IMR-90 (cell line): ENCODE results near the gene PRSS50. TPM values are rescaled to one million over a fixed set of nuclear protein-coding genes. Genes with fewer than 3 reads are reported as not detected.

Experiments used
- ATAC-seq: fragments of 200-7000 bp; cut with Tn5 transposase; 2 replicates; pipeline ENCODE4 v1.9.1; 2020; ENCODE audit warnings: low read depth, mild to moderate bottlenecking, moderate library complexity
- BruUV-seq: library from RNA; stranded (reverse); fragments of 400-500 nt; replicated peaks from 2 replicates; lab custom pipeline; 2021; lab: Mats Ljungman, UMichigan
- CTCF ChIA-PET: fragments of 300-600 bp; formaldehyde crosslinking; extraction: SDS; loops from one replicate; lab custom pipeline; 2021; ENCODE audit warnings: antibody characterized with exemption; lab: Yijun Ruan, JAX
- POLR2A ChIA-PET: fragments of 300-600 bp; sonication (Branson Sonifier 250); formaldehyde crosslinking; loops from one replicate; lab custom pipeline; 2022; ENCODE audit warnings: antibody characterized with exemption; ENCODE audit not compliant: unreplicated experiment; lab: Charles Lee
- DNase-seq: peaks from one replicate; pipeline ENCODE4 v3.0.0; 2013
- H2AFZ ChIP-seq: replicated peaks from 2 replicates; pipeline ENCODE3; 2013; ENCODE audit warnings: low read length, mild to moderate bottlenecking; ENCODE audit not compliant: poor library complexity
- H2AK5ac ChIP-seq: 2 replicates; pipeline ENCODE4 v1.6.1; 2013; ENCODE audit warnings: low read depth, low read length, inconsistent platforms
- H2AK9ac ChIP-seq: replicated peaks from 2 replicates; pipeline ENCODE3; 2013; ENCODE audit warnings: mild to moderate bottlenecking, low read depth, low read length, moderate library complexity; ENCODE audit not compliant: poor library complexity
- H2BK120ac ChIP-seq: 2 replicates; pipeline ENCODE4 v1.6.1; 2013; ENCODE audit warnings: low read depth, low read length, inconsistent platforms
- H2BK15ac ChIP-seq: 3 replicates; pipeline ENCODE4 v1.6.1; 2013; ENCODE audit warnings: low read depth, low read length, inconsistent platforms
- H2BK20ac ChIP-seq: 2 replicates; pipeline ENCODE4 v1.6.1; 2013; ENCODE audit warnings: low read depth, mild to moderate bottlenecking, inconsistent platforms, low read length, moderate library complexity
- H2BK5ac ChIP-seq: 2 replicates; pipeline ENCODE4 v1.6.1; 2013; ENCODE audit warnings: mild to moderate bottlenecking, low read depth, low read length, inconsistent platforms; ENCODE audit not compliant: poor library complexity, severe bottlenecking
- H3K14ac ChIP-seq: replicated peaks from 2 replicates; pipeline ENCODE4 v1.6.1; 2013; ENCODE audit warnings: low read depth, low read length, inconsistent platforms
- H3K18ac ChIP-seq: 2 replicates; pipeline ENCODE4 v1.6.1; 2013; ENCODE audit warnings: low read depth, low read length, control low read depth
- H3K23ac ChIP-seq: 2 replicates; pipeline ENCODE4 v1.6.1; 2013; ENCODE audit warnings: low read depth, low read length, inconsistent platforms
- H3K27ac ChIP-seq: 2 replicates; pipeline ENCODE4 v1.5.1; 2013; ENCODE audit warnings: mild to moderate bottlenecking, control low read depth, low read length; ENCODE audit not compliant: insufficient read depth
- H3K27me3 ChIP-seq: 2 replicates; pipeline ENCODE4 v1.6.1; 2013; ENCODE audit warnings: low read length; ENCODE audit not compliant: control insufficient read depth, insufficient read depth
- H3K36me3 ChIP-seq: 2 replicates; pipeline ENCODE4 v1.6.1; 2013; ENCODE audit warnings: low read length, mixed read lengths; ENCODE audit not compliant: control insufficient read depth, insufficient read depth
- H3K4ac ChIP-seq: 2 replicates; pipeline ENCODE4 v1.6.1; 2013; ENCODE audit warnings: low read depth, low read length, inconsistent platforms
- H3K4me1 ChIP-seq: 2 replicates; pipeline ENCODE4 v1.6.1; 2013; ENCODE audit warnings: low read length, mixed read lengths; ENCODE audit not compliant: control insufficient read depth, insufficient read depth
- H3K4me2 ChIP-seq: 2 replicates; pipeline ENCODE4 v1.6.1; 2013; ENCODE audit warnings: low read depth, mild to moderate bottlenecking, control low read depth, low read length, moderate library complexity
- H3K4me3 ChIP-seq: 2 replicates; pipeline ENCODE4 v1.5.1; 2013; ENCODE audit warnings: low read depth, mild to moderate bottlenecking, control low read depth, low read length, moderate library complexity; ENCODE audit not compliant: insufficient read depth
- H3K56ac ChIP-seq: 2 replicates; pipeline ENCODE4 v1.6.1; 2013; ENCODE audit warnings: low read length, inconsistent platforms; ENCODE audit not compliant: insufficient read depth; ENCODE audit errors: extremely low read depth
- H3K79me1 ChIP-seq, 2 experiments: 2 replicates each; pipeline ENCODE4 v1.6.1; 2013; ENCODE audit warnings: low read length in 2 of 2, inconsistent platforms in 1 of 2, low read depth in 1 of 2
- H3K9ac ChIP-seq: 2 replicates; pipeline ENCODE4 v1.6.1; 2013; ENCODE audit warnings: low read depth, low read length, control low read depth
- H3K9me1 ChIP-seq: 2 replicates; pipeline ENCODE4 v1.6.1; 2013; ENCODE audit warnings: low read length, inconsistent platforms; ENCODE audit not compliant: insufficient read depth
- H3K9me3 ChIP-seq: 2 replicates; pipeline ENCODE4 v1.6.1; 2013; ENCODE audit warnings: low read length; ENCODE audit not compliant: control insufficient read depth, insufficient read depth
- H4K20me1 ChIP-seq: 2 replicates; pipeline ENCODE4 v1.6.1; 2013; ENCODE audit warnings: low read length, inconsistent platforms; ENCODE audit not compliant: insufficient read depth
- H4K5ac ChIP-seq: 2 replicates; pipeline ENCODE4 v1.6.1; 2013; ENCODE audit warnings: mild to moderate bottlenecking, low read depth, low read length, control low read depth
- H4K8ac ChIP-seq, 2 experiments: 2 replicates each; pipeline ENCODE4 v1.6.1; 2013; ENCODE audit warnings: low read depth in 2 of 2, low read length in 2 of 2, control low read depth in 1 of 2, inconsistent platforms in 1 of 2
- H4K91ac ChIP-seq: 2 replicates; pipeline ENCODE4 v1.6.1; 2013; ENCODE audit warnings: low read depth, low read length, inconsistent platforms; ENCODE audit not compliant: insufficient read depth
- BHLHE40 ChIP-seq: fragments of 150-350 bp; IDR thresholded peaks from 2 replicates; pipeline ENCODE4 v1.6.1; 2016; ENCODE audit warnings: mild to moderate bottlenecking, low read depth, low read length
- CEBPB ChIP-seq: IDR thresholded peaks from 2 replicates; pipeline ENCODE4 v1.6.1; 2012; ENCODE audit warnings: low read depth, low read length, improper control_type of control experiment
- CHD1 ChIP-seq: IDR thresholded peaks from 2 replicates; pipeline ENCODE4 v1.6.1; 2012; ENCODE audit warnings: low read depth, low read length, improper control_type of control experiment
- FOS ChIP-seq: fragments of 150-350 bp; IDR thresholded peaks from 2 replicates; pipeline ENCODE4 v1.6.1; 2016; ENCODE audit warnings: low read depth, low read length
- MAFK ChIP-seq: IDR thresholded peaks from 2 replicates; pipeline ENCODE4 v1.6.1; 2012; ENCODE audit warnings: low read depth, low read length, improper control_type of control experiment
- MAZ ChIP-seq: IDR thresholded peaks from 2 replicates; pipeline ENCODE4 v1.6.1; 2012; ENCODE audit warnings: low read depth, mild to moderate bottlenecking, low read length, improper control_type of control experiment, moderate library complexity, borderline replicate concordance
- MXI1 ChIP-seq: IDR thresholded peaks from 2 replicates; pipeline ENCODE4 v1.6.1; 2012; ENCODE audit warnings: low read depth, mild to moderate bottlenecking, low read length, moderate library complexity, borderline replicate concordance
- NFE2L2 ChIP-seq: fragments of 150-350 bp; IDR thresholded peaks from 2 replicates; pipeline ENCODE4 v1.6.1; 2016; ENCODE audit warnings: low read depth, mild to moderate bottlenecking, low read length
- POLR2A ChIP-seq: IDR thresholded peaks from 2 replicates; pipeline ENCODE4 v1.6.1; 2012; ENCODE audit warnings: mild to moderate bottlenecking, low read depth, low read length
- RAD21 ChIP-seq: IDR thresholded peaks from 2 replicates; pipeline ENCODE4 v1.6.1; 2012; ENCODE audit warnings: low read length, improper control_type of control experiment
- RCOR1 ChIP-seq: IDR thresholded peaks from 2 replicates; pipeline ENCODE4 v1.6.1; 2012; ENCODE audit warnings: mild to moderate bottlenecking, low read length, improper control_type of control experiment; ENCODE audit not compliant: insufficient replicate concordance
- RFX5 ChIP-seq: IDR thresholded peaks from 2 replicates; pipeline ENCODE4 v1.8.0; 2012; ENCODE audit warnings: low read depth, mild to moderate bottlenecking, low read length, moderate library complexity
- SMC3 ChIP-seq: fragments of 150-350 bp; IDR thresholded peaks from 2 replicates; pipeline ENCODE4 v1.6.1; 2016; ENCODE audit warnings: low read depth, mild to moderate bottlenecking, antibody characterized with exemption, low read length, moderate library complexity
- USF2 ChIP-seq: fragments of 150-350 bp; IDR thresholded peaks from 2 replicates; pipeline ENCODE4 v1.6.1; 2017; ENCODE audit warnings: mild to moderate bottlenecking, antibody characterized with exemption, low read length, low read depth
- WGBS, 2 experiments: methylation state at CpG; one replicate each; pipeline versions ENCODE4 v1.1.5 to v1.1.7; 2013; ENCODE audit warnings: missing lambda C conversion rate in 2 of 2; ENCODE audit not compliant: insufficient read length in 1 of 2; ENCODE audit errors: extremely low coverage in 2 of 2; 5-methylcytosine and 5-hydroxymethylcytosine counted together
- dilution Hi-C: fragments of 300-500 bp; cut with HindIII; formaldehyde crosslinking; loops from one replicate; pipeline ENCODE4 v1.14.3; 2018; ENCODE audit warnings: low sequenced_read_pairs; ENCODE audit not compliant: unreplicated experiment
- in situ Hi-C: fragments of 300-500 bp; cut with MboI; formaldehyde crosslinking; loops from 3 replicates; pipeline ENCODE4 v1.14.3; 2019; ENCODE audit warnings: low sequenced_read_pairs, inconsistent platforms, mixed read lengths
- intact Hi-C: fragments of 100-400 bp; cut with micrococcal nuclease; formaldehyde crosslinking; loops from 2 replicates; pipeline ENCODE4 v1.10.0; 2022
- polyA plus RNA-seq, 3 experiments: library from polyadenylated mRNA; depleted of rRNA; stranded (reverse); fragments of >200 nt; gene quantifications; 2 replicates each; pipeline ENCODE4 v1.2.3, GENCODE V29; 2012; ENCODE audit warnings: low replicate concordance in 1 of 3
- total RNA-seq: library from RNA; depleted of rRNA; stranded (reverse); fragments of >200 nt; gene quantifications from 2 replicates; pipeline ENCODE4 v1.2.3, GENCODE V29; 2012
- TF ChIP-seq, protein P1 (sequence below): conservative IDR thresholded peaks from 2 replicates; pipeline ENCODE4 v1.5.1; 2012; ENCODE audit warnings: mild to moderate bottlenecking, low read depth, low read length, improper control_type of control experiment
- TF ChIP-seq, protein P2 (sequence below): fragments of 150-350 bp; IDR thresholded peaks from 2 replicates; pipeline ENCODE4 v1.6.1; 2016; ENCODE audit warnings: low read depth, mild to moderate bottlenecking, low read length, moderate library complexity, borderline replicate concordance

The PRSS50 gene
- total and polyA plus RNA-seq, 2 of the 4 experiments (the other 2 are of a cell fraction), result not detected

DNA sequence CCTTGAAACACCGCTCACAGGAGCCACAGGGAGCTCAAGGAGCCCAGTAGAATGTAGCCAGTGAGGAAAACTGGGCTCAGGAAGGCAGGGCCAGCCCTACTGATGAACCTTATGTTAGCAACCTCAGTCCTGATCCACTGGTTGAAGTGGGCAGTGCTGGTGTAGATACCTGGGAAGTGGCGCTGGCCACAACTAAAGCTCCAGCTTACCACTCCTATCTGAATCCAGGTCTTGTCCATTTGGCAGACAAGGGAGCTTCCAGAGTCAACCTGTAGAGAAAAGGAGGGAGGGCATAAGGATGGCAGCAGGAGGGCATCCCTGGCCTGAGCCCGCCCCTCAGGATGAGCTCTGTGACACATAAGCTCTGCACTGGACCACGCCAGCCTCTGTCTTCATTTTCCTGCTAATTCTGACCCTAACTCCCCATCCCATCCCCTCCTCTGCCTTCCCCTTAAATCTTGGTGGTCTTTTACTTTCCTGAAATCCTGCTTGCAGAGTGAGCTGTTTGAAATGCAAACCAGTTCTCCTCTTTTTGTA is 2.1 kb upstream of the PRSS50 start:
- H3K4me1 ChIP-seq, result no peaks in the 10 kb centered on the region
- H2AFZ ChIP-seq, result no peak overlapping the region
- no peak overlapping the region for H3K4me3 ChIP-seq
- no peak overlapping the region for H2AK5ac ChIP-seq
- intact Hi-C loops (no loop called here), in situ Hi-C loops (loop anchor here (25.0 kb wide), 1 partner anchor 642 kb away; no protein-coding TSS in a partner anchor), dilution Hi-C loops (no loop called here)
- no peak overlapping the region for H2BK20ac ChIP-seq
- no peak overlapping the region for H4K91ac ChIP-seq
- H3K4me2 ChIP-seq, result no peak overlapping the region
- H3K36me3 ChIP-seq, result no peaks in the 10 kb centered on the region
- no TSS peak for BruUV-seq
- DNase-seq, result no peak
- H3K23ac ChIP-seq, result no peak overlapping the region
- CTCF ChIA-PET, result interaction anchor here (1.6 kb wide), 1 partner anchor 231 kb away, joined by 4 read pairs; no protein-coding TSS in a partner anchor
- no peak overlapping the region for H3K4ac ChIP-seq
- ATAC-seq, result no peak
- H2BK120ac ChIP-seq, result no peak overlapping the region
- no peak overlapping the region for H3K9ac ChIP-seq
- H4K20me1 ChIP-seq, result no peaks in the 10 kb centered on the region
- no peak overlapping the region for H3K27ac ChIP-seq
- no peak overlapping the region for H3K14ac ChIP-seq
- H3K9me3 ChIP-seq, result no peaks in the 10 kb centered on the region
- no peaks in the 10 kb centered on the region for H3K79me1 ChIP-seq
- no peak overlapping the region for H2AK9ac ChIP-seq
- H3K9me1 ChIP-seq, result no peaks in the 10 kb centered on the region
- H3K56ac ChIP-seq, result no peak overlapping the region
- peaks cover 45% of the 10 kb centered on the region for H3K27me3 ChIP-seq
- H2BK5ac ChIP-seq, result no peak overlapping the region
- no peak overlapping the region for H4K8ac ChIP-seq
- no peak overlapping the region for H4K5ac ChIP-seq
- POLR2A ChIA-PET, result no interaction called here
- no peak overlapping the region for H2BK15ac ChIP-seq
- H3K18ac ChIP-seq, result no peak overlapping the region
- TF ChIP-seq, protein P1, sequence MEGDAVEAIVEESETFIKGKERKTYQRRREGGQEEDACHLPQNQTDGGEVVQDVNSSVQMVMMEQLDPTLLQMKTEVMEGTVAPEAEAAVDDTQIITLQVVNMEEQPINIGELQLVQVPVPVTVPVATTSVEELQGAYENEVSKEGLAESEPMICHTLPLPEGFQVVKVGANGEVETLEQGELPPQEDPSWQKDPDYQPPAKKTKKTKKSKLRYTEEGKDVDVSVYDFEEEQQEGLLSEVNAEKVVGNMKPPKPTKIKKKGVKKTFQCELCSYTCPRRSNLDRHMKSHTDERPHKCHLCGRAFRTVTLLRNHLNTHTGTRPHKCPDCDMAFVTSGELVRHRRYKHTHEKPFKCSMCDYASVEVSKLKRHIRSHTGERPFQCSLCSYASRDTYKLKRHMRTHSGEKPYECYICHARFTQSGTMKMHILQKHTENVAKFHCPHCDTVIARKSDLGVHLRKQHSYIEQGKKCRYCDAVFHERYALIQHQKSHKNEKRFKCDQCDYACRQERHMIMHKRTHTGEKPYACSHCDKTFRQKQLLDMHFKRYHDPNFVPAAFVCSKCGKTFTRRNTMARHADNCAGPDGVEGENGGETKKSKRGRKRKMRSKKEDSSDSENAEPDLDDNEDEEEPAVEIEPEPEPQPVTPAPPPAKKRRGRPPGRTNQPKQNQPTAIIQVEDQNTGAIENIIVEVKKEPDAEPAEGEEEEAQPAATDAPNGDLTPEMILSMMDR, result no peak
- TF ChIP-seq CHD1, result no peak
- TF ChIP-seq, protein P2, sequence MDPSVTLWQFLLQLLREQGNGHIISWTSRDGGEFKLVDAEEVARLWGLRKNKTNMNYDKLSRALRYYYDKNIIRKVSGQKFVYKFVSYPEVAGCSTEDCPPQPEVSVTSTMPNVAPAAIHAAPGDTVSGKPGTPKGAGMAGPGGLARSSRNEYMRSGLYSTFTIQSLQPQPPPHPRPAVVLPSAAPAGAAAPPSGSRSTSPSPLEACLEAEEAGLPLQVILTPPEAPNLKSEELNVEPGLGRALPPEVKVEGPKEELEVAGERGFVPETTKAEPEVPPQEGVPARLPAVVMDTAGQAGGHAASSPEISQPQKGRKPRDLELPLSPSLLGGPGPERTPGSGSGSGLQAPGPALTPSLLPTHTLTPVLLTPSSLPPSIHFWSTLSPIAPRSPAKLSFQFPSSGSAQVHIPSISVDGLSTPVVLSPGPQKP, result no peak
- TF ChIP-seq POLR2A, result no peak
- no peak for TF ChIP-seq CEBPB
- TF ChIP-seq MAFK, result no peak
- no peak for TF ChIP-seq USF2
- TF ChIP-seq MAZ, result no peak
- no peak for TF ChIP-seq NFE2L2
- no peak for TF ChIP-seq BHLHE40
- no peak for TF ChIP-seq FOS
- TF ChIP-seq RAD21, result no peak
- TF ChIP-seq SMC3, result no peak
- no peak for TF ChIP-seq MXI1
- no peak for TF ChIP-seq RFX5
- TF ChIP-seq RCOR1, result no peak
- no CpG with 5 or more reads among the region's 4 CpGs for WGBS, 2 experiments
